ENCODE results near the gene PCARE.

Gene PCARE

DNA sequence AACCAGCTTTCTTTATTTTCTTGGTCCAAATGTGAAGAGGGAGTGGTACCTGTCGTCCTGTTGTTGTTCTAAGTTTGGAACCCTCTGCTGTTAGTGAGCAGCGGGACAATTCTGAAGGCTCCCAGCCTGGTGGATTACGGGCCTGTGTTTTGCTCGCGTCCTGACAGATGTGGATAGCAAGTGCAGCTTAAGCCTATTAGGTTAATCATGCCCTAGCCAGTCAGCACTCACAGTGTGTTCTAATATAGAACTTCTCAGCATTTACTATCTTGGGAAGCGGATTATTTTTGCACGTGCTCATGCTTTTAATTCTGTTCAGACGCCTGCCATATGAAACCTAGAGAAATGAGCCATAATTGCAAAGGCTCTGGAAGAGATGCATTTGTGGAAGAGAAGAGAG lies at the start of gene PCARE:
PCARE (minus strand) TSS at position 113 of the 400 bp plus-strand sequence. CDS start 262 bp downstream, outside the sequence.
- H3F3A ChIP-seq (ENCODE audit: insufficient read depth, low read length), result no peaks in the 10 kb centered on the region
- H3K27me3 ChIP-seq (ENCODE audit: insufficient read depth, low read length), result no peaks in the 10 kb centered on the region
- no peak within 1 kb of the TSS for H3K27ac ChIP-seq (ENCODE audit: low read depth, low read length, poor library complexity, severe bottlenecking)
- no peak within 1 kb of the TSS for H3K4me3 ChIP-seq (ENCODE audit: low read depth, low read length, poor library complexity, severe bottlenecking)
- no peaks in the 10 kb centered on the region for H3K36me3 ChIP-seq (ENCODE audit: insufficient read depth, low read length)
- H3K9ac ChIP-seq (ENCODE audit: low read length), result no peak within 1 kb of the TSS
- no peaks in the 10 kb centered on the region for H4K20me1 ChIP-seq (ENCODE audit: insufficient read depth, low read length)
- no peaks in the 10 kb centered on the region for H3K79me2 ChIP-seq (ENCODE audit: insufficient read depth, low read length)
- no peaks in the 10 kb centered on the region for H3K9me2 ChIP-seq (ENCODE audit: low read depth, low read length)
- TF ChIP-seq, protein P1, sequence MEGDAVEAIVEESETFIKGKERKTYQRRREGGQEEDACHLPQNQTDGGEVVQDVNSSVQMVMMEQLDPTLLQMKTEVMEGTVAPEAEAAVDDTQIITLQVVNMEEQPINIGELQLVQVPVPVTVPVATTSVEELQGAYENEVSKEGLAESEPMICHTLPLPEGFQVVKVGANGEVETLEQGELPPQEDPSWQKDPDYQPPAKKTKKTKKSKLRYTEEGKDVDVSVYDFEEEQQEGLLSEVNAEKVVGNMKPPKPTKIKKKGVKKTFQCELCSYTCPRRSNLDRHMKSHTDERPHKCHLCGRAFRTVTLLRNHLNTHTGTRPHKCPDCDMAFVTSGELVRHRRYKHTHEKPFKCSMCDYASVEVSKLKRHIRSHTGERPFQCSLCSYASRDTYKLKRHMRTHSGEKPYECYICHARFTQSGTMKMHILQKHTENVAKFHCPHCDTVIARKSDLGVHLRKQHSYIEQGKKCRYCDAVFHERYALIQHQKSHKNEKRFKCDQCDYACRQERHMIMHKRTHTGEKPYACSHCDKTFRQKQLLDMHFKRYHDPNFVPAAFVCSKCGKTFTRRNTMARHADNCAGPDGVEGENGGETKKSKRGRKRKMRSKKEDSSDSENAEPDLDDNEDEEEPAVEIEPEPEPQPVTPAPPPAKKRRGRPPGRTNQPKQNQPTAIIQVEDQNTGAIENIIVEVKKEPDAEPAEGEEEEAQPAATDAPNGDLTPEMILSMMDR (IDR thresholded peaks at IDR 0.05; ENCODE audit: low read length), result no peak
- no peak for TF ChIP-seq EZH2 (IDR thresholded peaks at IDR 0.05; ENCODE audit: borderline replicate concordance, low read length)
- no peak within 1 kb of the TSS for H3K4me2 ChIP-seq (ENCODE audit: low read length)
- no peaks in the 10 kb centered on the region for H3K4me1 ChIP-seq (ENCODE audit: insufficient read depth, low read length, severe bottlenecking)
- no peaks in the 10 kb centered on the region for H3K9me3 ChIP-seq (ENCODE audit: low read length)
- no peak within 1 kb of the TSS for H2AFZ ChIP-seq (ENCODE audit: low read length)

GRCh38 chr2:29123617-29124349 lies 49.5 kb upstream of the PCARE start:
- H3K36me3 ChIP-seq (ENCODE audit: insufficient read depth, low read length), result no peaks in the 10 kb centered on the region
- no peak overlapping the region for H2AFZ ChIP-seq (ENCODE audit: low read length)
- H3K9me3 ChIP-seq (ENCODE audit: low read length), result no peaks in the 10 kb centered on the region
- no peak overlapping the region for H3K27ac ChIP-seq (ENCODE audit: low read depth, low read length, poor library complexity, severe bottlenecking)
- no peak overlapping the region for H3K4me2 ChIP-seq (ENCODE audit: low read length)
- H3F3A ChIP-seq (ENCODE audit: insufficient read depth, low read length), result no peaks in the 10 kb centered on the region
- H3K9me2 ChIP-seq (ENCODE audit: low read depth, low read length), result no peaks in the 10 kb centered on the region
- H3K4me3 ChIP-seq (ENCODE audit: low read depth, low read length, poor library complexity, severe bottlenecking), result no peak overlapping the region
- no peaks in the 10 kb centered on the region for H3K79me2 ChIP-seq (ENCODE audit: insufficient read depth, low read length)
- no peak overlapping the region for H3K9ac ChIP-seq (ENCODE audit: low read length)
- TF ChIP-seq, protein P1 (IDR thresholded peaks at IDR 0.05; ENCODE audit: low read length), result no peak
- no peaks in the 10 kb centered on the region for H3K4me1 ChIP-seq (ENCODE audit: insufficient read depth, low read length, severe bottlenecking)
- H4K20me1 ChIP-seq (ENCODE audit: insufficient read depth, low read length), result no peaks in the 10 kb centered on the region
- H3K27me3 ChIP-seq (ENCODE audit: insufficient read depth, low read length), result 0 out of 2 replicates have a peak, but pooled peaks cover 4% of the 10 kb centered on the region

DNA sequence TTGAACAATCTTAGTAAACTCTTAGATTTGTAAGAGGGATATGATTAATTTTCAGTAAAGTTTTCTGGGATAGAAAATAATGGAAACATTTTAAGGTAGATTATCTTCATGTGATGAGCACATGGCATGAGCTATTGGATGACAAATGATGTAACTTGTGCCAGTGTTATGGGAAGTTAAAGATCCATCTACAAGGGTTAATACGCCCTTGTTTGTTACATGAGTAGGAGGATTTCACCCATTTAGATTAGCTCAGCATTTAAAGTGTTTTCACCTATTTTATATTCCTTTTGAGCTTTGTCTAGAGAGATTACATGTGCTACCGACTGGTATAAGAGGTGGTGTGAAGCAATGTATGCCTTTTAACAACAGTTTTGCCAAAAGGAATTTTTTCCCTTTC lies 46.5 kb upstream of the PCARE start:
- no peaks in the 10 kb centered on the region for H3F3A ChIP-seq (ENCODE audit: insufficient read depth, low read length)
- no peaks in the 10 kb centered on the region for H3K9me2 ChIP-seq (ENCODE audit: low read depth, low read length)
- no peaks in the 10 kb centered on the region for H3K9me3 ChIP-seq (ENCODE audit: low read length)
- H3K27ac ChIP-seq (ENCODE audit: low read depth, low read length, poor library complexity, severe bottlenecking), result no peak overlapping the region
- 0 out of 2 replicates have a peak, but pooled peaks cover 4% of the 10 kb centered on the region for H3K27me3 ChIP-seq (ENCODE audit: insufficient read depth, low read length)
- no peaks in the 10 kb centered on the region for H3K36me3 ChIP-seq (ENCODE audit: insufficient read depth, low read length)
- no peaks in the 10 kb centered on the region for H4K20me1 ChIP-seq (ENCODE audit: insufficient read depth, low read length)
- TF ChIP-seq EZH2 (IDR thresholded peaks at IDR 0.05; ENCODE audit: borderline replicate concordance, low read length), result no peak
- TF ChIP-seq, protein P1 (IDR thresholded peaks at IDR 0.05; ENCODE audit: low read length), result no peak
- no peaks in the 10 kb centered on the region for H3K4me1 ChIP-seq (ENCODE audit: insufficient read depth, low read length, severe bottlenecking)
- H3K4me2 ChIP-seq (ENCODE audit: low read length), result no peak overlapping the region
- H3K9ac ChIP-seq (ENCODE audit: low read length), result no peak overlapping the region
- H2AFZ ChIP-seq (ENCODE audit: low read length), result no peak overlapping the region
- H3K79me2 ChIP-seq (ENCODE audit: insufficient read depth, low read length), result no peaks in the 10 kb centered on the region
- no peak overlapping the region for H3K4me3 ChIP-seq (ENCODE audit: low read depth, low read length, poor library complexity, severe bottlenecking)
